A549 (cell line): ENCODE results near the gene AFAP1.

Experiments
- BHLHE40 ChIP-seq: IDR thresholded peaks from 2 replicates; pipeline ENCODE4 v1.6.1; 2012; ENCODE audit warnings: low read depth, low read length, inconsistent platforms
- CEBPB ChIP-seq, 2 experiments: fragments of >200 bp in 1 of 2; sonication (Bioruptor Twin) in 1 of 2; formaldehyde crosslinking in 1 of 2; IDR thresholded peaks; 2 replicates each; pipeline ENCODE4 v1.6.1; 2012 to 2016
- EP300 ChIP-seq, 2 experiments: fragments of >200 bp; sonication (Bioruptor Twin); formaldehyde crosslinking; IDR thresholded peaks; 2 replicates in 1 of 2; 3 replicates in 1 of 2; pipeline ENCODE4 v1.6.1; 2016 to 2017
- FOSL2 ChIP-seq, 2 experiments: fragments of 450-650 bp in 1 of 2; fragments of >200 bp in 1 of 2; sonication (Bioruptor Twin) in 1 of 2; formaldehyde crosslinking; IDR thresholded peaks; 2 replicates each; pipeline versions ENCODE4 v1.5.0 to v1.6.1; 2016 to 2020; ENCODE audit warnings: mild to moderate bottlenecking in 1 of 2, moderate library complexity in 1 of 2
- HDAC2 ChIP-seq: fragments of 200-600 bp; sonication (generic); IDR thresholded peaks from 2 replicates; pipeline ENCODE4 v1.6.1; 2016
- JUN ChIP-seq, 2 experiments: fragments of >200 bp; sonication (Bioruptor Twin); formaldehyde crosslinking; IDR thresholded peaks; 2 replicates in 1 of 2; 3 replicates in 1 of 2; pipeline ENCODE4 v1.6.1; 2016 to 2017
- JUNB ChIP-seq: fragments of >200 bp; sonication (Bioruptor Twin); formaldehyde crosslinking; IDR thresholded peaks from 2 replicates; pipeline ENCODE4 v1.6.1; 2016
- POLR2A ChIP-seq: IDR thresholded peaks from 2 replicates; pipeline ENCODE4 v1.6.1; 2012; ENCODE audit warnings: mild to moderate bottlenecking, low read length
- SMC3 ChIP-seq: fragments of >200 bp; sonication (Bioruptor Twin); formaldehyde crosslinking; IDR thresholded peaks from 3 replicates; pipeline ENCODE4 v1.6.1; 2018; ENCODE audit warnings: inconsistent platforms
- SREBF2 ChIP-seq: fragments of 450-650 bp; IDR thresholded peaks from 2 replicates; pipeline ENCODE4 v1.6.1; 2014; ENCODE audit warnings: mild to moderate bottlenecking, moderate library complexity
- TF ChIP-seq, protein P1 (sequence below): fragments of >200 bp; sonication (Bioruptor Twin); formaldehyde crosslinking; IDR thresholded peaks from 3 replicates; pipeline ENCODE4 v1.5.1; 2016
- TF ChIP-seq, protein P2 (sequence below): IDR thresholded peaks from 2 replicates; pipeline ENCODE4 v1.6.1; 2012; ENCODE audit warnings: low read depth, borderline replicate concordance
- TF ChIP-seq, protein P3 (sequence below): fragments of 450-650 bp; IDR thresholded peaks from 2 replicates; pipeline ENCODE4 v1.6.1; 2014; ENCODE audit warnings: antibody characterized with exemption

DNA sequence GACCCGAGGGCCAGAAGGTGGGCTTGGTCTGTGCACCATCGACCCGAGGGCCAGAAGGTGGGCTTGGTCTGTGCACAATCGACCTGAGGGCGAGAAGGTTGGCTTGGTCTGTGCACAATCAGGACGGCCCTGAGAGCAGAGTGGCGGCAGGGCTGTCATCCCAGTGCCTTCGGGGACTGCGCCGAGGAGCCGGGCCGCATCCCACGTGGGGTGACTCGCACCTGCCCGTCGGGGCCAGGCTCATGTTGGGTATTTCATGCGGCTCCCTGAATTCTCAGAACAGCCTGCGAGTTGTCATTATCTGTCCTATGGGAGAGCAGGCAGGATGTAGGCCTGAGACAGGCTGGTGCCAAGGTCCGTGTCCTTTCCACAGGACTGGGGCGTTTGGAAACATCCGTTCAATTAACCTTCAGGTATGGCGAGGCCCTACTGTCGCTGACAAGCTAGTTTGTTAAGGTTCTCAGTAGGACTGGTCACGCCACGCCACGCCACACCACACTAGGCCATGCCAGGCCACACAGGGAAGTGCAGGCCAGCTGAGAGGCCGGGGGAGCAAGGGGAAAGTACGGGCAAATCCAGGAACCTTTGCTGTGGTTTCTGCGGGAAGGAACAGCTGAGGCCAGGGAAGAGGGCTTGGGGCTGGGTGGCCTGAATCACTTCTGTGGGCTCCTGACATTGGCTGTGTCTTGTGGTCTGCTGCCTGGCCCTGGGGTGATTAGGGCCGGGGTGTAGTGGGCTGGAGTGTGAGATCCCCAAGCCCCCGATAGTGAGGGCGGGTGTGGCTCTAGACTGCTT, 182.9 kb downstream of the AFAP1 start:
- TF ChIP-seq, protein P1, sequence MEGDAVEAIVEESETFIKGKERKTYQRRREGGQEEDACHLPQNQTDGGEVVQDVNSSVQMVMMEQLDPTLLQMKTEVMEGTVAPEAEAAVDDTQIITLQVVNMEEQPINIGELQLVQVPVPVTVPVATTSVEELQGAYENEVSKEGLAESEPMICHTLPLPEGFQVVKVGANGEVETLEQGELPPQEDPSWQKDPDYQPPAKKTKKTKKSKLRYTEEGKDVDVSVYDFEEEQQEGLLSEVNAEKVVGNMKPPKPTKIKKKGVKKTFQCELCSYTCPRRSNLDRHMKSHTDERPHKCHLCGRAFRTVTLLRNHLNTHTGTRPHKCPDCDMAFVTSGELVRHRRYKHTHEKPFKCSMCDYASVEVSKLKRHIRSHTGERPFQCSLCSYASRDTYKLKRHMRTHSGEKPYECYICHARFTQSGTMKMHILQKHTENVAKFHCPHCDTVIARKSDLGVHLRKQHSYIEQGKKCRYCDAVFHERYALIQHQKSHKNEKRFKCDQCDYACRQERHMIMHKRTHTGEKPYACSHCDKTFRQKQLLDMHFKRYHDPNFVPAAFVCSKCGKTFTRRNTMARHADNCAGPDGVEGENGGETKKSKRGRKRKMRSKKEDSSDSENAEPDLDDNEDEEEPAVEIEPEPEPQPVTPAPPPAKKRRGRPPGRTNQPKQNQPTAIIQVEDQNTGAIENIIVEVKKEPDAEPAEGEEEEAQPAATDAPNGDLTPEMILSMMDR, result no peak
- TF ChIP-seq HDAC2, result no peak
- TF ChIP-seq CEBPB (IDR thresholded peaks at IDR 0.05), result no peak
- TF ChIP-seq BHLHE40, result no peak
- no peak for TF ChIP-seq SMC3
- TF ChIP-seq POLR2A, result no peak
- TF ChIP-seq, protein P2, sequence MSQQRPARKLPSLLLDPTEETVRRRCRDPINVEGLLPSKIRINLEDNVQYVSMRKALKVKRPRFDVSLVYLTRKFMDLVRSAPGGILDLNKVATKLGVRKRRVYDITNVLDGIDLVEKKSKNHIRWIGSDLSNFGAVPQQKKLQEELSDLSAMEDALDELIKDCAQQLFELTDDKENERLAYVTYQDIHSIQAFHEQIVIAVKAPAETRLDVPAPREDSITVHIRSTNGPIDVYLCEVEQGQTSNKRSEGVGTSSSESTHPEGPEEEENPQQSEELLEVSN, result no peak
- TF ChIP-seq JUNB, result no peak
- no peak for TF ChIP-seq SREBF2
- TF ChIP-seq EP300 (IDR thresholded peaks at IDR 0.05), result no peak
- TF ChIP-seq, protein P3, sequence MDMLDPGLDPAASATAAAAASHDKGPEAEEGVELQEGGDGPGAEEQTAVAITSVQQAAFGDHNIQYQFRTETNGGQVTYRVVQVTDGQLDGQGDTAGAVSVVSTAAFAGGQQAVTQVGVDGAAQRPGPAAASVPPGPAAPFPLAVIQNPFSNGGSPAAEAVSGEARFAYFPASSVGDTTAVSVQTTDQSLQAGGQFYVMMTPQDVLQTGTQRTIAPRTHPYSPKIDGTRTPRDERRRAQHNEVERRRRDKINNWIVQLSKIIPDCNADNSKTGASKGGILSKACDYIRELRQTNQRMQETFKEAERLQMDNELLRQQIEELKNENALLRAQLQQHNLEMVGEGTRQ, result no peak
- TF ChIP-seq JUN (IDR thresholded peaks at IDR 0.05), result no peak
- TF ChIP-seq FOSL2 (IDR thresholded peaks at IDR 0.05), result no peak
- no peak for TF ChIP-seq FOSL2 (CRISPR knock-in tag; IDR thresholded peaks at IDR 0.05)
